GM12892 (cell line): ENCODE results near the gene LRCH2.
"Not testable (repeated sequence)": the region's sequence is repeated elsewhere in the genome, so short reads cannot be mapped to it uniquely, and the experiment has no call there.

ENCODE experiments used
- DNase-seq: peaks from one replicate; pipeline ENCODE4 v3.0.0; 2011; ENCODE audit not compliant: insufficient read length
- FAIRE-seq: peaks from 2 replicates; lab custom pipeline; 2011; peaks lifted over from hg19 to GRCh38; lab: Jason Lieb, UNC
- POLR2A ChIP-seq: IDR thresholded peaks from 2 replicates; pipeline ENCODE4 v1.6.1; 2011; ENCODE audit warnings: low read depth, low read length, control low read depth
- POLR2AphosphoS5 ChIP-seq: IDR thresholded peaks from 2 replicates; pipeline ENCODE4 v1.6.1; 2011; ENCODE audit warnings: low read depth, low read length, control low read depth
- TAF1 ChIP-seq: IDR thresholded peaks from 2 replicates; pipeline ENCODE4 v1.6.1; 2011; ENCODE audit warnings: low read depth, mild to moderate bottlenecking, control low read depth, low read length, borderline replicate concordance

Gene LRCH2

DNA sequence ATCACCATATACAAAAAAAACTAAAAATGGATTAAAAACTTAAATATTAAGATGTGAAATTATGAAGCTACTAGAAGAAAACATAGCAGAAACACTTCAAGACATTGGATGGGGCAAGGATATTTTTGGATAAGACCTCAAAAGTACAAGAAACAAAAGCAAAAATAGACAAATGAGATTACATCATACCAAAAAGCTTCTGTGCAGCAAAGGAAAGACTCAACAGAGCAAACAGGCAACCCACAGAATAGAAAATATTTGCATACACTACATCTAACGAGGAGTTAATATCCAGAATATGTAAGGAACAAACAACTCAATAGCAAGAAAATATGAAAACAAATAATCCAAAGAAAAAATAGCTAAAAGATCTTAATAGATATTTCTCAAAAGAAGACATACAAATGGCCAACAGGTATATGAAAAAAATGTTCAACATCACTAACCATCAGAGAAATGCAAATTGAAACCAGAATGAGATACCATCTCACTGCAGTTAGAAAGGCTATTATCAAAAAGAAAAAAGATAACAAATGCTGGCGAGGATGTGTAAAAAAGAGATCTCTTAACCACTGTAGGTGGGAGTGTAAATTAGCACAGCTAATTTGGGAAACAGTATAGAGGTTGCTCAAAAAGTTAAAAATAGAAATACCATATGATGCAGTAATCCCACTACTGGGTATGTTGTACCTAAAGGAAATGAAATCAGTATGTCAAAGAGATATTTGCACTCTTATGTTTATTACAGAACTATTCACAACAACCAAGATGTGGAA lies 17.8 kb upstream of the LRCH2 start:
- TF ChIP-seq TAF1 (no peak), POLR2A (no peak), POLR2AphosphoS5 (no peak)
- FAIRE-seq (no peak), DNase-seq (no peak)

DNA sequence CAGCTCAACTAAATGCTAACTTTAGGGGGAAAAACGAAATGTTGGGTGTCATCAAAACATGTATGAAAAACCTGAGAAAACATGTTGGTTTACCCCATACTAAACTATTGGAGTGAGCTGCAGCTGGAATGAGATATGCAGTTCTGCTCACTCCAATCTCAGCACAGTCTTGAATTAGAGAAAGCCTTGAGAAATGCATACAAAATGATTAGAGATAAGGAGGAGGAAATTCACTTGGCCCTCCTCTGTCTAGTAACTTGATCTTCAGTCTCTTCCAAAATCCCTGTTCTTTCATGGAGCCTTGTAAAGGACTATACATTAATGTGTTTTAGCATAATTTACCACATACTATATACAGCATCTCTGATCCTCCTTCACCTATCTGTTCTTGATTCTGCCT lies 3.2 kb upstream of the LRCH2 start:
- TF ChIP-seq TAF1, result no peak
- TF ChIP-seq POLR2AphosphoS5, result no peak
- TF ChIP-seq POLR2A, result no peak
- FAIRE-seq, result no peak
- no peak for DNase-seq

DNA sequence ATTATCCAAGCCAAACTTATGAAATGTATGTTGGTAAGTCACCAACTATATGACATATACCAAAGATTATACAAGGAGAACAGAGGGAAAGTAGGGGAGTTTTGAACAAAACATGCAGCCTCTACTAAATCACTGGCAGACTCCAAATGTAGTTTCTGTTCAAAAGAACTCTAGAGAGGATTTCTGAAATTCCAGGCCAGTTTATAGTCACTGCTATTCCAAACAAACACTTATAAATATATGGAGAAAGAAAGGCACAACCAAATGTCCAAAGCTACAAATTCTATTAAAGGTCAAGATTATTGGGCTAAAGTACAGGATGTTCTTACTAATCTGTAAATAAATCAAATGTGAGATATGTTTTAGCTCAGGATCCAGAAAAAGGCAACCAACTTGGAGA lies 2.7 kb upstream of the LRCH2 start:
- TF ChIP-seq POLR2A (no peak), TAF1 (no peak), POLR2AphosphoS5 (no peak)
- FAIRE-seq (no peak), DNase-seq (no peak)

DNA sequence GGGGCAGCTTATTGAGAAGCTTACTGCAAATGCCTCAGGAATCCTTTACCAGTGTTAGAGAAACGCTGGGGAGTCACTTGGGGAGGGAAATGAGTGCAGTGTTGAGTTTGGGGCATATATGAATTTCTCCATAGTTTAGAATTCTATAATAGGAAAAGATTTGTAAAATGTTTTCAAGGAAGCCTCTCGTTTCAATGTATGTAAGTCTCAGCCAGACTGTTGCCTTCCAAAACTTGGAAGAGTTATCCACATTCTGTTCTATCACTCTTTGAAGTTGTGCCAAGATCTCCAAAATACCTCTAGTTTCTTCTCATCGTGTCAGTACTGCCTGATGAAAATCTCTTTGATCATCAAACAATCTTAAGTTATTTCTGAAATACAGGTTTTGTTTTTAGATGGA lies 565 bp upstream of the LRCH2 start:
- FAIRE-seq, result no peak
- no peak for DNase-seq
- TF ChIP-seq TAF1 (no peak), POLR2A (no peak), POLR2AphosphoS5 (no peak)

DNA sequence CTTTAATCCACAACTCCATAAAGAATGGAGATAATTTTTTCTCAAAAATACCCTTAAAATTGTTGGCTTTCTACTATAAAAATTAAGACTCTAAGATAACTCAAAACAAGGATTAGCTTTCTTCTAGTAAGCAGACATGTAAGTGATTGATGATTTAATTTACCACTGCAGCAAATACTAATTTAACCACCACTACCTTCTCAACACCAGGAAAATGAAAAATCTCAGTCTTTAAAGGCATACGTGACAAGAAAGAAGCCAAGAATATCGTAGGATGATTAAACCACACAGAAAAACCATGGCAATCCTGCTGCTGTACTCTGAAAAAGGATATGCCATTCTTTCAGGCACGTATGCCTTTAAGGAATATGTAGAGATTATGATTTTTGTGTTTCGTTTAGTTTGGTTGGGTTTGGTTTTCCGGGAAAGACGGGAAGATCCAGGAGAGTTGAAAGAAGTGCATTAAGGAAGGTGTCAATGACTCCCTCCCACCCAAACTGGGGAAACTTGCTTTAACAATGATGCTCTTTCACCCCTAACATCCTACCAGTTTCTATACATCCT lies 881 bp downstream of the LRCH2 start:
- DNase-seq (no peak), FAIRE-seq (no peak)
- TF ChIP-seq TAF1, result no peak

DNA sequence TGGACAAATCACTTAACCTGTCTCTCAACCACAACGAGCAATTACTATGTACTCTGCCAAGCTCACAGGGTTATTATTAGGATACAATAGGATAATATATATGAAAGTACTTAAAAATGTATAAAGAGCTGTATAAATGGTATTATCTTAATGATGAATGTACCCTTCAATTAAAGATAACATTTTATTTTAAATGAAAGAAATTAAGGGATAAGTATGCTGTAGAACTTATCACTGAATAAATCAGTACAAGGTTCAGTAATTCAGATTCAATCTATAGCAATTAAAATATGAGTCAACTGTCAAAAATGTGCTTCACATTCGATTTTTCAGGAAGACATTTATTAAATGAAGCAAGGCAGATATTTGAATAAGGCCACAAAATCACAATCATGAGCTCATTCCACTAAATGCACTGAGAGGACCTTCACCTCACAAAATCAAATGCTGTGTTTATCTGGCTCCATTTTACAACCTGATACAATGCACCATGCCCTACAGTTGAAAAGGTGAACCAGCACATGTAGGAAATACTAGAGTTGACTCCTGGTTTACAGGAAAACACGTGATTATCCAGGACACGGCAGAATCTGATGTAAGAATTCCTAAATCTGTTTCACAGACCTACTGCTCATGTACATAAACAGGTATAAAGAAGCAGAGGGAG lies 4.4 kb downstream of the LRCH2 start:
- DNase-seq, result no peak
- no peak for FAIRE-seq
- TF ChIP-seq TAF1 (no peak), POLR2AphosphoS5 (no peak), POLR2A (no peak)

DNA sequence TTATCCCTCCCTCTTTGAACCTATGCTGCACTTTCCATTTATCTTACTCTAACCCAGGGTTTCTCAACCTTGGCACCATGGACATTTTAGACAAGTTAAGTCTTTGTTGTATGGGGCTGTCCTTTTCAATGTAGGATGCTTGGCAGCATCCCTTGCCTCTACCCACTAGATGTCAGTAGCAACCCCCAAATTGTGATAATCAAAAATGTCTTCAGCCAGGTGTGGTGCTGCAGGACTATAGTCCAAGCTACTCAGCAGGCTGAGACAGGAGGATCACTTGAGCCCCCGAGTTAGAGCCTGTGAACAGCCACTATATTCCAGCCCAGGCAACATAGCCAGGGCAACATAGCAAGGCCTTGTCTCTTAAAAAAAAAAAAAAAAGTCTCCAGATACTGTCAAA lies 7.0 kb downstream of the LRCH2 start:
- TF ChIP-seq POLR2A (no peak), TAF1 (no peak), POLR2AphosphoS5 (no peak)
- DNase-seq, result no peak
- FAIRE-seq, result no peak

DNA sequence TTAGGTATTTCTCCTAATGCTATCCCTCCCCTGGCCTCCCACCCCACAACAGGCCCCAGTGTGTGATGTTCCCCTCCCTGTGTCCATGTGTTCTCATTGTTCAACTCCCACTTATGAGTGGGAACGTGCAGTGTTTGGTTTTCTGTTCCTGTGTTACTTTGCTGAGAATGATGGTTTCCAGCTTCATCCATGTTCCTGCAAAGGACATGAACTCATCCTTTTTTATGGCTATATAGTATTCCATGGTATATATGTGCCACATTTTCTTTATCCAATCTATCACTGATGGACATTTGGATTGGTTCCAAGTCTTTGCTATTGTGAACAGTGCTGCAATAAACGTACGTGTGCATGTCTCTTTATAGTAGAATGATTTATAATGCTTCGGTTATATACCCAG lies 16.6 kb downstream of the LRCH2 start:
- DNase-seq, FAIRE-seq: not testable (repeated sequence)

DNA sequence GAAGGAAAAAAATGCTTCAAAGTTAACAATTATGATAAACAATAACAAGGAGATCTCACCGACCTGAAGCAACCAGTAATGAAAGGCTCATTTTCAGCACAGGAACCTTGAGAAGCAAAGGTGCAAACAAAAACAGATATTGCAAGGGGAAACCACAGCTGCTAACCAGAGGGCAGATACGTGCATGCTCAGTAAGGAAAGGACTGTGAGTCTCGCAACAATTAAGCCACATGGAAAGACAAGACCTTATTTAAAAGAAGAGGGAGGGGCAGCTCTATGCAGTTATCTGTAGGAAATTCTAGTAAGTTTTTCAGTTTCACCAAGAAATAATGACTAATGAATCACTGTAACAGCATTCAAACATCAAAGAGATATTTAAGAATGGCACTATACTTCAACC lies 19.3 kb downstream of the LRCH2 start:
- no peak for DNase-seq
- TF ChIP-seq POLR2A, result no peak
- TF ChIP-seq TAF1, result no peak
- no peak for TF ChIP-seq POLR2AphosphoS5
- FAIRE-seq, result no peak

DNA sequence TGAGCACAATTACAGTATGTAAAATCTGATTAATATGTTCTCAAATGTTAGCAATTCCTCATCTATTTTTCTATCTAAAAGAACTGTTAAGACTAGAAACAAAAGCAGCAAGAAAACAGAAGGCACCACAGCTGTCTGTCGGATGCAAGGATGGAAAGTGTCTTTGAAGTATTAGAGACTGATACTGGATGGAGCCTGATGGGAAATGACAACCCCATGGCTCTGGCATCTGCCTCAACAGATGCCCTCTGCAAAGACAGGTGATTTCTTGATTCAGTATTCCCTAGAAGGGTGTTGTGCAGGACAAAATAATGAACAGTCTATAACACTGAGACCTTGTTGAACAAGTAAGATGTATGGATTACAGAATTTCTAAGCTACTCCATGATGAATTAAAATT lies 19.7 kb downstream of the LRCH2 start:
- TF ChIP-seq POLR2AphosphoS5 (no peak), POLR2A (no peak), TAF1 (no peak)
- DNase-seq, result no peak
- FAIRE-seq, result no peak

DNA sequence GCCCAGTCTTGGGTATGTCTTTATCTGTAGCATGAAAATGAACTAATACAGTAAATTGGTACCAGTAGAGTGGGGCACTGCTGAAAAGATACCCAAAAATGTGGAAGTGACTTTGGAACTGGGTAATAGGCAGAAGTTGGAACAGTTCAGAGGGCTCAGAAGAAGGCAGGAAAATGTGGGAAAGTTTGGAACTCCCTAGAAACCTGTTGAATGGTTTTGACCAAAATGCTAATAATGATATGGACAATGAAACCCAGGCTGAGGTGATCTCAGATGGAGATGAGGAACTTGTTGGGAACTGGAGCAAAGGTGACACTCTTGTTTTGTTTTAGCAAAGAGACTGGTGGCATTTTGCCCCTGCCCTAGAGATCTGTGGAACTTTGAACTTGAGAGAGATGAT lies 24.3 kb downstream of the LRCH2 start:
- not testable (repeated sequence) for DNase-seq, FAIRE-seq

DNA sequence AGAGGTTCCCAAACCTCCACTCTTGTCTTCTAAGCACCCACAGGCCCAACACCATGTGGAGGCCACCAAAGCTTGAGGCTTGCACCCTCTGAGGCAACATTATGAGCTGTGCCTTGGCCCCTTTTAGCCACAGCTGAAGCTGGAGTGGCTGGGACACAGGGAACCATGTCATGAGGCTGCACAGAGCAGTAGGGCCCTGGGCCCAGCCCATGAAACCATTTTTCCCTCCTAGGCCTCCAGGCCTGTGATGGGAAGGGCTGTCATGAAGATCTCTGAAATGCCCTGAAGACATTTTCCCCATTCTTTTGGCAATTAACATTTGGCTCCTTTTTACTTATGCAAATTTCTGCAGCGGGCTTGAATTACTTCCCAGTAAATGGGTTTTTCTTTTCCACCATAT lies 29.9 kb downstream of the LRCH2 start:
- FAIRE-seq, result no peak
- no peak for TF ChIP-seq POLR2A
- TF ChIP-seq TAF1, result no peak
- no peak for TF ChIP-seq POLR2AphosphoS5
- DNase-seq, result no peak

DNA sequence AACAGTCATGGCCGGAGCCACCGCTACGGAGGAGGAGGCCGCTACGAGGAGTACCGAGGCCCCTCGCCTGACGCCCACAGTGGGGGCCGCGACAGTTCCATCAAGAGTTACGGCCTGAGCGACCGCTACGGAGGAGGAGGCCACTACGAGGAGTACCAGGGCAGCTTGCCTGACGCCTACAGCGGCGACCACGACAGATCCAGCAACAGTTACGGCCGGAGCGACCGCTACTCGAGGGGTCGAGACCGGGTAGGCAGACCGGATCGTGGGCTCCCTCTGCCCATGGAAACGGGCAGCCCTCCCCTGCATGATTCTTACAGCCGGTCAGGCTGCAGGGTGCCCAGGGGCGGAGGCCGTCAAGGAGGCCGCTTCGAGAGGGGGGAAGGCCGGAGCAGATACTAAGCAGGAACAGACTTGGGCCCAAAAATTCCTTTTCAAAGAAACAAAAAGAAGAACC lies 41.6 kb downstream of the LRCH2 start:
- TF ChIP-seq POLR2A (no peak), TAF1 (no peak), POLR2AphosphoS5 (no peak)
- FAIRE-seq (no peak), DNase-seq (no peak)

DNA sequence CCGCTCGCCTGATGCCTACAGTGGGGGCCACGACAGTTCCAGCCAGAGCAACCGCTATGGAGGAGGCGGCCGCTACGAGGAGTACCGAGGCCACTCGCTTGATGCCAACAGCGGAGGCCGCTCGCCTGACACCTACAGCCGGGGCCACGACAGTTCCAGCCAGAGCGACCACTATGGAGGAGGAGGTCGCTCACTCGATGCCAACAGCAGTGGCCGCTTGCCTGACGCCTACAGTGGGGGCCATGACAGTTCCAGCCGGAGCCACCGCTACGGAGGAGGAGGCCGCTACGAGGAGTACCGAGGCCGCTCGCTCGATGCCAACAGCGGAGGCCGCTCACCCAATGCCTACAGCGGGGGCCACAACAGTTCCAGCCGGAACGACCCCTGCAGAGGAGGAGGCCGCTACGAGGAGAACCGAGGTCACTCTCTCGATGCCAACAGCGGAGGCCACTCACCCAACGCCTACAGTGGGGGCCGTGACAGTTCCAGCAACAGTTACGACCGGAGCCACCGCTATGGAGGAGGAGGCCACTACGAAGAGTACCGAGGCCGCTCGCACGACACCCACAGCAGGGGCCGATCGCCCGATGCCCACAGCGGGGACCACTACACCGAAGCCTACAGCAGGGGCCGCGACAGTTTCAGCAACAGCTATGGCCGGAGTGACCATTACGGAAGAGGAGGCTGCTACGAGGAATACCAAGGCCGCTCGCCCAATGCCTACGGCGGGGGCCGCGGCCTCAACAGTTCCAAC lies 42.2 kb downstream of the LRCH2 start:
- no peak for TF ChIP-seq TAF1
- no peak for TF ChIP-seq POLR2AphosphoS5
- TF ChIP-seq POLR2A, result no peak
- DNase-seq (no peak), FAIRE-seq (no peak)
